Smooth muscle cell (in vitro differentiated cells): Measurements from ENCODE around the gene C1orf141. TPM values are rescaled to one million over a fixed set of nuclear protein-coding genes. Genes with fewer than 3 reads are reported as not detected.
A peak's percentile ranks its signal among the peaks of the same experiment; 100 is the strongest.

ENCODE experiments used
- DNase-seq: peaks from one replicate; lab custom pipeline; 2025; ENCODE audit not compliant: unreplicated experiment; lab: John Stamatoyannopoulos, UW
- H2AFZ ChIP-seq: fragments of 200-600 bp; sonication (generic); 2 replicates; pipeline ENCODE4 v1.6.0; 2016; ENCODE audit warnings: antibody characterized with exemption, low read depth, mild to moderate bottlenecking
- H3F3A ChIP-seq: fragments of 200-600 bp; sonication (generic); 2 replicates; pipeline ENCODE4 v1.6.0; 2017; ENCODE audit warnings: antibody characterized with exemption, low read depth
- H3K27ac ChIP-seq: fragments of 200-600 bp; sonication (generic); 2 replicates; pipeline ENCODE4 v1.5.1; 2016; ENCODE audit warnings: low read depth, mild to moderate bottlenecking
- H3K27me3 ChIP-seq: fragments of 200-600 bp; sonication (generic); 2 replicates; pipeline ENCODE4 v1.6.1; 2016; ENCODE audit warnings: low read depth, mild to moderate bottlenecking
- H3K36me3 ChIP-seq: fragments of 200-600 bp; sonication (generic); 2 replicates; pipeline ENCODE4 v1.5.1; 2016; ENCODE audit warnings: low read depth
- H3K4me1 ChIP-seq: fragments of 200-600 bp; sonication (generic); 2 replicates; pipeline ENCODE4 v1.5.1; 2016; ENCODE audit warnings: low read depth
- H3K4me2 ChIP-seq: fragments of 200-600 bp; sonication (generic); 2 replicates; pipeline ENCODE4 v1.6.0; 2016; ENCODE audit warnings: mild to moderate bottlenecking
- H3K4me3 ChIP-seq: fragments of 200-600 bp; sonication (generic); 2 replicates; pipeline ENCODE4 v1.5.1; 2016; ENCODE audit warnings: mild to moderate bottlenecking
- H3K79me2 ChIP-seq: fragments of 200-600 bp; sonication (generic); 2 replicates; pipeline ENCODE4 v1.6.0; 2016; ENCODE audit warnings: low read depth, mild to moderate bottlenecking
- H3K9ac ChIP-seq: fragments of 200-600 bp; sonication (generic); 2 replicates; pipeline ENCODE4 v1.6.0; 2016; ENCODE audit warnings: low read depth
- H3K9me3 ChIP-seq: fragments of 200-600 bp; sonication (generic); replicated peaks from 2 replicates; pipeline ENCODE4 v1.5.1; 2016; ENCODE audit warnings: low read depth
- H4K20me1 ChIP-seq: fragments of 200-600 bp; sonication (generic); 2 replicates; pipeline ENCODE4 v1.6.0; 2016; ENCODE audit warnings: low read depth
- WGBS: methylation state at CpG from one replicate; pipeline ENCODE4 v1.1.7; 2016; ENCODE audit warnings: low lambda C conversion rate; 5-methylcytosine and 5-hydroxymethylcytosine counted together
- polyA plus RNA-seq: library from polyadenylated mRNA; unstranded; fragments of >200 nt; fragmentation: Nextera tagmentation; extraction: Ambion mirVana; gene quantifications from 2 replicates; pipeline ENCODE4 v1.2.1, GENCODE V29; 2016
- total RNA-seq: library from RNA; depleted of rRNA; stranded (reverse); fragments of >200 nt; gene quantifications from 2 replicates; pipeline ENCODE4 v1.2.3, GENCODE V29; 2014
- TF ChIP-seq, protein P1 (sequence below): fragments of 200-600 bp; sonication (generic); IDR thresholded peaks from 2 replicates; pipeline ENCODE4 v1.5.1; 2017; ENCODE audit warnings: borderline replicate concordance, mild to moderate bottlenecking, antibody characterized with exemption; ENCODE audit not compliant: insufficient read depth, poor library complexity, severe bottlenecking

The C1orf141 gene
- total and polyA plus RNA-seq, 2 experiments from 2014 or later, result not detected

DNA sequence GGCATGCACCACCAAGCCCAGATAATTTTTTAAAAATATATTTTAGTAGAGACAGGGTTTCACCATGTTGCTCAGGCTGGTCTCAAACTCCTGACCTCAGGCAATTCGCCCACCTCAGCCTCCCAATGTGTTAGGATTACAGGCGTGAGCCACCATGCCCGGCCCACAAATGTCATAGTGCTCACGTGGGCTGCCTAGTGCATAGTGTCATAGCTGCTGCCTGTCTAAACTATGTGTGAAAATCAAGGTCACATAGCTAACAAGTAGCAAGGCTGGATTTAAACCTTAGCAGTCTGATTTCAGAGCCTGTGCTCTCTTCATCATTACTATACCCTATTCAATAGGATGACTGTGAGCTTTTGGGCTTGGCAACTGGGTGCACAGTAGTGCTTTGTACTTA, 10.3 kb downstream of the C1orf141 start:
- Histone ChIP-seq H3K4me1 (no peaks in the 10 kb centered on the region), H2AFZ (no peak overlapping the region), H3K27ac (no peak overlapping the region), H4K20me1 (no peaks in the 10 kb centered on the region), H3K27me3 (no peaks in the 10 kb centered on the region), H3K4me2 (no peak overlapping the region), H3F3A (no peaks in the 10 kb centered on the region), H3K4me3 (no peak overlapping the region), H3K9me3 (no peaks in the 10 kb centered on the region), H3K79me2 (no peaks in the 10 kb centered on the region), H3K36me3 (no peaks in the 10 kb centered on the region), H3K9ac (no peak overlapping the region)
- 94% methylated on average over 4 of the region's 4 CpGs for WGBS
- no peak for DNase-seq
- TF ChIP-seq, protein P1, sequence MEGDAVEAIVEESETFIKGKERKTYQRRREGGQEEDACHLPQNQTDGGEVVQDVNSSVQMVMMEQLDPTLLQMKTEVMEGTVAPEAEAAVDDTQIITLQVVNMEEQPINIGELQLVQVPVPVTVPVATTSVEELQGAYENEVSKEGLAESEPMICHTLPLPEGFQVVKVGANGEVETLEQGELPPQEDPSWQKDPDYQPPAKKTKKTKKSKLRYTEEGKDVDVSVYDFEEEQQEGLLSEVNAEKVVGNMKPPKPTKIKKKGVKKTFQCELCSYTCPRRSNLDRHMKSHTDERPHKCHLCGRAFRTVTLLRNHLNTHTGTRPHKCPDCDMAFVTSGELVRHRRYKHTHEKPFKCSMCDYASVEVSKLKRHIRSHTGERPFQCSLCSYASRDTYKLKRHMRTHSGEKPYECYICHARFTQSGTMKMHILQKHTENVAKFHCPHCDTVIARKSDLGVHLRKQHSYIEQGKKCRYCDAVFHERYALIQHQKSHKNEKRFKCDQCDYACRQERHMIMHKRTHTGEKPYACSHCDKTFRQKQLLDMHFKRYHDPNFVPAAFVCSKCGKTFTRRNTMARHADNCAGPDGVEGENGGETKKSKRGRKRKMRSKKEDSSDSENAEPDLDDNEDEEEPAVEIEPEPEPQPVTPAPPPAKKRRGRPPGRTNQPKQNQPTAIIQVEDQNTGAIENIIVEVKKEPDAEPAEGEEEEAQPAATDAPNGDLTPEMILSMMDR, result no peak

DNA sequence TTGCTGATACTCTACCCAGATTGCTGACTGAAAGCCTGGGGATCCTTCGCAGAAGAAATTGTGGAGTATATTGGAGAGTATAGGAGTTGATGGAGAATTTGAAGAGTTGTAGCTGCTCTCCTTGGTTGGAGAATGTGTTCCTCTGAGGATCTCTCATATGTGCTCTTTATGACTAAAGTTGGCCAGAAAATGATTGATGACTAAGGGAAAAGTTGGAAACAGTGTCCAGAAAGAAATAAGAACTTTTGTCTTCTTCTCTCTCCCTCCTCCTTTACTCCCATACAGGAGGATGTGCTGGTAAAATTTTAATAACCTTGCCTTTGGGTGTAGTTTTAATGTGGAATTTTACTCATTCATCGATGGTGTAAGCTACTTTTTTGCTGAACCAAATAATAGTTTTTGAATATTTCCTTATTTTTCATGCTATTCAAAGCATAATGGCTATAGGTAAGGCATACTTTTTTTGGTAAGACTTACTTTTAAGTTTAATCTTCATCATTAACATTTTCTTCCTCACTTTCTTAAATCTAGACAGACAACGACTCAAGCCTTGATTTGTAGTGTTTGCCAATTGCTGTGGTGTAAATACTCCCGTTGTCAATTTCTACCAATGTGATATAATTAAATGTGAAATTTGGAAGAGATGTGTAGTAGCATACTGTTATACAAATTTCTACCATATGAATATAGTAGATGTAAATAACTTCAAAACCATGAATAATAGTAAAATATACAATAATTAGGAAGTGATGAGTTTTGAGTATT, 13.7 kb downstream of the C1orf141 start:
- TF ChIP-seq, protein P1, result no peak
- Histone ChIP-seq H3K4me1 (no peaks in the 10 kb centered on the region), H3K79me2 (no peaks in the 10 kb centered on the region), H2AFZ (no peak overlapping the region), H3K27ac (no peak overlapping the region), H3F3A (no peaks in the 10 kb centered on the region), H3K9me3 (no peaks in the 10 kb centered on the region), H3K9ac (no peak overlapping the region), H3K4me3 (no peak overlapping the region), H4K20me1 (no peaks in the 10 kb centered on the region), H3K4me2 (no peak overlapping the region), H3K27me3 (no peaks in the 10 kb centered on the region), H3K36me3 (no peaks in the 10 kb centered on the region)
- WGBS, result 80% methylated on average over 4 of the region's 4 CpGs
- DNase-seq, result no peak

DNA sequence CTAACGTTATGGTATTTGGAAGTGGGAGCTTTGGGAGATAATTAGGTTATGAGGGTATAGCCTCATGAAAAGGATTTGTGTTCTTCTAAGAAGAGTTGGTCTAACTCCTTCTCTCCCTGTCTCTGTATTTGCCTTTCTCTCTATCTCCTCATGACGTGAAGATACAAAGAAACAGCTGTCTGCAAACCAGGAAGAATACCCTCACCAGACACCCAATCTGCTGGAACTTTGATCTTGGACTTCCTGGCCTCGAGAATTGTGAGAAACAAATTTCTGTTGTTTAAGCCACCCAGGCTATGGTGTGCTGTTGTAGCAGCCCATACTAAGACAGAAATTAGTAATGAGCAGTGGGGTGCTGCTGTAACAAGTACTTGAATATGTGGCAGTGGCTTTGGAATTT, 16.1 kb downstream of the C1orf141 start:
- no peaks in the 10 kb centered on the region for H3K4me1 ChIP-seq
- no peaks in the 10 kb centered on the region for H3F3A ChIP-seq
- no peak overlapping the region for H3K27ac ChIP-seq
- H3K27me3 ChIP-seq, result no peaks in the 10 kb centered on the region
- no peak overlapping the region for H3K4me2 ChIP-seq
- no peaks in the 10 kb centered on the region for H3K36me3 ChIP-seq
- H3K79me2 ChIP-seq, result no peaks in the 10 kb centered on the region
- H3K4me3 ChIP-seq, result no peak overlapping the region
- no peak overlapping the region for H3K9ac ChIP-seq
- WGBS, result 31% methylated on average over 3 of the region's 3 CpGs
- H2AFZ ChIP-seq, result peak overlapping the region; percentile 20
- H3K9me3 ChIP-seq, result no peaks in the 10 kb centered on the region
- TF ChIP-seq, protein P1, result no peak
- DNase-seq, result no peak
- no peaks in the 10 kb centered on the region for H4K20me1 ChIP-seq

DNA sequence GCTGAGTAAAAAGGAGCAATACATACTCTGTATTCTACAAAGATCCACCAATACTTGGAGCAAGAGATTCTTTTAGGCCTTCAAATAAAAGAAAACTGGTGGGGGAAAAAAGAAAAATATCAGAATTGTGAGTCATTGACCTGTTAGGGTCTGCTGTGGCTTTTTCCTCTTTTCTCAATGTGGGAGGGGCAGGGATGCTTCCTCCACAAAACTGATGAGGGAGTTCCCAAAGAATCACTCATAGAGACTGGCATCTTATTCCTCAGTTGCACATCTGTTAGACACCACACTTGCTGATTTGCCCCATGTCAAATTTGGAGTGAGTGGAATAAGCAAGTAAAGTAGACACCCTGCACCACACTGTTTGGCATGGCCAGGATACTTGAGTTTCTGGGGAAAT, 16.6 kb downstream of the C1orf141 start:
- Histone ChIP-seq H3K4me1 (no peaks in the 10 kb centered on the region), H3K36me3 (no peaks in the 10 kb centered on the region), H3K9me3 (no peaks in the 10 kb centered on the region), H3K27me3 (no peaks in the 10 kb centered on the region), H2AFZ (no peak overlapping the region), H3K27ac (no peak overlapping the region), H3F3A (no peaks in the 10 kb centered on the region), H3K79me2 (no peaks in the 10 kb centered on the region), H3K9ac (no peak overlapping the region), H3K4me3 (no peak overlapping the region), H3K4me2 (no peak overlapping the region), H4K20me1 (no peaks in the 10 kb centered on the region)
- TF ChIP-seq, protein P1, result no peak
- no peak for DNase-seq
